ENCODE measurements around the gene C12orf50. TPM values are rescaled to one million over a fixed set of nuclear protein-coding genes. Genes with fewer than 3 reads are reported as not detected.

The C12orf50 gene, protein sequence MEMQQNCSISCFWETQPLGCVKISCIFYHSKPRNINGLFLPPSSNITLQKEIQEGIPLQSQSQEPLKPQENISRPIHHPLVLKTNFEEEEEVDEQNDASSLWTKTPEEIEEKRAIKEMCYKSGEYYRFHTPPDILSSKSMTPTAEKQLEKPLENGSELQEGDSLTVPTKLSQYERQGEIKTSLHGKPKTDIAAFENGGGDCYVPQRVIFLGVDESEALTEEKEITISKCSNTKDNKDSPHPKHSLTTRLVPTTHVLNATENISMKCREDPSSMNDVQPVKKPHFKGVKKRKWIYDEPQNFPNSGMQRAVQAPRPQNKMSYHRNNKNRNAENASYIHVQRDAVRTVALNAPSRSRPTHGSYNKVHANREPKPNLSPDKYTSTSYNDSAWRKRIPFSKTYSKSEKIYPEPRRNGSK
- total RNA-seq (under 1 TPM in 1 of 2 experiments, not detected in 1; 0.09 TPM), polyA plus RNA-seq (not detected)

DNA sequence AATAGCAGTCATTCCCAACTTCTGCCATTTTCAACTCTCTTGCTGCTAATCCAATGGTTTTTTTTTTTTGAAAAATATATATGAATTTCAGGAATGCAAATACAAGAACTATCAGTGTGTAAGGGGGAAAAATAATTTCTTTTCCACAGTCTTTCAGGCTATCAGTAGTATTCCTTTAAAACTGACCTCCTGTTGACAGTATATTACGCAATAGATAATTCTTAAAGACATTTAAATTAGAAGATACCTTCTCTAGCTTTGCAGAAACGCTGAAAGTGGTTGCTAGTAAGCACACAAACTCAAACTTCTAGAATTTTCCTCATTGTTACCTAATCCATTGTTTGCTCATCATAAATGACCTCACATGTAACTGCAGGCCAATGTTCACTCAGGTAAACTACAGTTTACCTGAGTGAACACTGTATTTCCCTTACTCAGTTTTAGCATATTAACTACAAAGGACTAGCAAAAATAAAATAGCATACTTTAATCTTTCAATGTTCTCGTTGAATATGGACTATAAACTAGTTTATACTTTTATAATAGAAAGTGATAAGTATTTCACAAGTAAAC, at the start of gene C12orf50:
C12orf50 (minus strand) TSS at position 309 of the 573 bp plus-strand sequence. CDS start 2,439 bp downstream, outside the sequence.
- no peaks in the 10 kb centered on the region for H3K4me1 ChIP-seq (ENCODE audit: insufficient read depth, low read length)
- no peaks in the 10 kb centered on the region for H3K27me3 ChIP-seq (ENCODE audit: insufficient read depth, low read length)
- no peaks in the 10 kb centered on the region for H3K36me3 Mint-ChIP-seq
- H3K9me3 Mint-ChIP-seq, result peaks cover 0 to 1% (median 0%) of the 10 kb centered on the region in 8 donors
- intact Hi-C loops (cut with micrococcal nuclease), result no loop called here
- H3K4me3 ChIP-seq (ENCODE audit: low read length in 2 of 2), result no peak within 1 kb of the TSS
- no peaks in the 10 kb centered on the region for H3K27me3 Mint-ChIP-seq
- H3K4me1 Mint-ChIP-seq, result peaks cover 0 to 5% (median 2%) of the 10 kb centered on the region in 4 donors
- CTCF ChIA-PET (ENCODE audit: partially characterized antibody), result no interaction called here
- DNase-seq, result no peak
- no peak within 1 kb of the TSS for H3K27ac ChIP-seq (ENCODE audit: low read depth, low read length)
- H3K4me3 Mint-ChIP-seq, result no peak within 1 kb of the TSS
- H3K9me3 ChIP-seq (ENCODE audit: control insufficient read depth in 1 of 2, low read length in 2 of 2), result no peaks in the 10 kb centered on the region
- POLR2A ChIA-PET (ENCODE audit: partially characterized antibody), result no interaction called here
- no peak within 1 kb of the TSS for H3K27ac Mint-ChIP-seq
- H3K36me3 ChIP-seq (ENCODE audit: insufficient read depth, low read length), result no peaks in the 10 kb centered on the region

DNA sequence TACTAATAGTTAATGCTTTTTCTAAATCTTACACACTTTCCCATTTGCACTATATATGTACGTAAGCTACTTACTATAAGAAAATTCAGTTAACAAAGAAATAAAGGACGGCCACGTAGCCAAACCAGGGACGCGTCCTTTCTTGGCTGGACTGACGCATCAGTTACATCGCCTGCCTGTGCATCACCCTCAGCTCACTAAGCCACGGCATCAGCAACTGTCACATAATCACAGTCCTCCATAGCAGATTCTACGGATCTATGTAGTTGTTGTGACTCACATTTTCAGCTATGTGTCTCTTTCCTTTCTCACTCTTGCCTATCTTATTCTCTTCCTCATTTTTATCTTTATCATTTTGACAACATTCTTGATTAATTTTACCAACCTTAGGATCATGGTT, 38.1 kb upstream of the C12orf50 start:
- H3K27ac Mint-ChIP-seq, result no peak overlapping the region
- intact Hi-C loops (cut with micrococcal nuclease), result no loop called here
- peaks cover 6% of the 10 kb centered on the region for H3K36me3 ChIP-seq (ENCODE audit: insufficient read depth, low read length)
- no peaks in the 10 kb centered on the region for H3K27me3 ChIP-seq (ENCODE audit: insufficient read depth, low read length)
- no peak overlapping the region for H3K4me3 ChIP-seq (ENCODE audit: low read length in 2 of 2)
- H3K4me3 Mint-ChIP-seq, result no peak overlapping the region
- no peaks in the 10 kb centered on the region for H3K9me3 ChIP-seq (ENCODE audit: control insufficient read depth in 1 of 2, low read length in 2 of 2)
- CTCF ChIA-PET (ENCODE audit: partially characterized antibody), result no interaction called here
- H3K4me1 ChIP-seq (ENCODE audit: insufficient read depth, low read length), result no peaks in the 10 kb centered on the region
- peaks cover 0 to 5% (median 2%) of the 10 kb centered on the region in 4 donors for H3K4me1 Mint-ChIP-seq
- no peaks in the 10 kb centered on the region for H3K9me3 Mint-ChIP-seq
- POLR2A ChIA-PET (ENCODE audit: partially characterized antibody), result interaction anchor here (1.1 kb wide), 1 partner anchor 33 kb away, joined by 3 read pairs; no protein-coding TSS in a partner anchor
- no peaks in the 10 kb centered on the region for H3K27me3 Mint-ChIP-seq
- DNase-seq, result no peak
- H3K36me3 Mint-ChIP-seq, result peaks cover 35 to 41% of the 10 kb centered on the region in 2 donors
- no peak overlapping the region for H3K27ac ChIP-seq (ENCODE audit: low read depth, low read length)

DNA sequence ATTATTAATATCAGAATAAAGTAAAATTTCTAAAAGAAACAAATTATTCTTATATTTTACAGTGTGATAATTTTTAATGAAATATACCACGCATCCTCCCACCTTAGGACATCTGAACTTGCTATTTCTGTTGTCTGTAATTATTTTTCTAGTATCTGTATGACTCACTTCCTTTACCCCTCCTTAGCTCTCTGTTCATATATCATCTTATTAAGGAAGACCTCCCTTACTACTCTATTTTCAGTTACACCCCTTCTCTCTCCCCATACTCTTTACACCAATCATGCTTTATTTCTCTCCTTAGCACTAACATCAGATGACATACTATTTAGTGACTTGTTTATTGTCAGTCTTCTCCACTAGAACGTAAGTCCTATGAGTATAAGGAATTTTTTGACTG, 34.2 kb upstream of the C12orf50 start:
- Mint-ChIP-seq H3K9me3 (no peaks in the 10 kb centered on the region), H3K4me1 (peaks cover 0 to 5% (median 2%) of the 10 kb centered on the region in 4 donors), H3K27me3 (no peaks in the 10 kb centered on the region), H3K27ac (no peak overlapping the region), H3K4me3 (no peak overlapping the region), H3K36me3 (peaks cover 23 to 36% of the 10 kb centered on the region in 2 donors)
- ChIA-PET POLR2A (ENCODE audit: partially characterized antibody) (no interaction called here), CTCF (ENCODE audit: partially characterized antibody) (interaction anchor here (0.9 kb wide), 1 partner anchor 10 kb away, joined by 3 read pairs; no protein-coding TSS in a partner anchor)
- Histone ChIP-seq H3K9me3 (ENCODE audit: control insufficient read depth in 1 of 2, low read length in 2 of 2) (no peaks in the 10 kb centered on the region), H3K27me3 (ENCODE audit: insufficient read depth, low read length) (no peaks in the 10 kb centered on the region), H3K36me3 (ENCODE audit: insufficient read depth, low read length) (no peaks in the 10 kb centered on the region), H3K27ac (ENCODE audit: low read depth, low read length) (no peak overlapping the region), H3K4me3 (ENCODE audit: low read length in 2 of 2) (no peak overlapping the region), H3K4me1 (ENCODE audit: insufficient read depth, low read length) (no peaks in the 10 kb centered on the region)
- intact Hi-C loops (cut with micrococcal nuclease), result no loop called here
- no peak for DNase-seq

DNA sequence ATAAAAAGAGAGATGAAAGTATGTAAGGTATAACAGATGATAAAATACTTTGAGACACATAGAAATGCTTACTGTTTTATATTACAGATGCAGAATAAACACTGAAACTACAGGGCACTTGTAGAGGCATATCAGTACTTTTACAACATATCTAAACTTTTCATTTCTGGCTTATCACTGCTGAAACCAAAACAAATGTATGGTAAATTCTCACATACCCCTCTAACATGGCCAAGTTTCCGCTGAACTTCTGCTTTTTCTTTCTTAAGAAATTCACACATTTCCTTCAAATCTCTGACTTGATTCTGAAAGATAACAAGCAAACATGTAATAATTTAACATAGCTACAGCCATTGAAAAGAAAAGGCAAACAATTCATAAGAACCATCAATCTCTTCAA, 33.3 kb upstream of the C12orf50 start:
- H3K36me3 Mint-ChIP-seq, result peaks cover 30 to 46% of the 10 kb centered on the region in 2 donors

DNA sequence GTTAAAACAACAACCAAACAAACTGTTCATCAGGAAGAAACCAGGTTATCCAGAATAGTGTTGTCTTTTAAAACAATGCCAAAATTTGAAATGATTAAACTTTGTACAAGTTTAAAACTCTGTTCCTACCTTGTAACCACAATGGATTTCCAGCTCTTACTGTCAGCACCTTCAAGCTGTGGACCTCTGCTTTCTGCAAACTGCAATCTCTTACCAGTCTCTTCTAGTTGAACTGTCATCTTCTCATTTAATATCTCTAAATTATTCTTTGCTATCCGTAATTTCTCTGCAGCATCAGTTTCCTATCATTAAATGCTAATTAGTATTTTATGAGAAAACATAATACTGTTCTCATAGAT, 29.5 kb upstream of the C12orf50 start:
- H3K4me3 Mint-ChIP-seq, result no peak overlapping the region
- no peaks in the 10 kb centered on the region for H3K4me1 ChIP-seq (ENCODE audit: insufficient read depth, low read length)
- ChIA-PET CTCF (ENCODE audit: partially characterized antibody) (no interaction called here), POLR2A (ENCODE audit: partially characterized antibody) (no interaction called here)
- no peak overlapping the region for H3K4me3 ChIP-seq (ENCODE audit: low read length in 2 of 2)
- no peak for DNase-seq
- H3K9me3 ChIP-seq (ENCODE audit: control insufficient read depth in 1 of 2, low read length in 2 of 2), result no peaks in the 10 kb centered on the region
- H3K27ac Mint-ChIP-seq, result no peak overlapping the region
- H3K9me3 Mint-ChIP-seq, result no peaks in the 10 kb centered on the region
- H3K27me3 ChIP-seq (ENCODE audit: insufficient read depth, low read length), result no peaks in the 10 kb centered on the region
- intact Hi-C loops (cut with micrococcal nuclease), result no loop called here
- H3K27me3 Mint-ChIP-seq, result no peaks in the 10 kb centered on the region
- peaks cover 42 to 50% of the 10 kb centered on the region in 2 donors for H3K36me3 Mint-ChIP-seq
- H3K4me1 Mint-ChIP-seq, result peaks cover 0 to 3% (median 2%) of the 10 kb centered on the region in 4 donors
- H3K36me3 ChIP-seq (ENCODE audit: insufficient read depth, low read length), result peaks cover 5% of the 10 kb centered on the region
- H3K27ac ChIP-seq (ENCODE audit: low read depth, low read length), result no peak overlapping the region

More for the DNA sequence above, 33.3 kb upstream of the C12orf50 start:
- H3K4me1 Mint-ChIP-seq, result peaks cover 0 to 5% (median 2%) of the 10 kb centered on the region in 4 donors
- H3K9me3 ChIP-seq (ENCODE audit: control insufficient read depth in 1 of 2, low read length in 2 of 2), result no peaks in the 10 kb centered on the region
- no peak overlapping the region for H3K4me3 Mint-ChIP-seq
- no peaks in the 10 kb centered on the region for H3K4me1 ChIP-seq (ENCODE audit: insufficient read depth, low read length)
- ChIA-PET POLR2A (ENCODE audit: partially characterized antibody) (no interaction called here), CTCF (ENCODE audit: partially characterized antibody) (interaction anchor here (0.9 kb wide), 1 partner anchor 9 kb away, joined by 3 read pairs; no protein-coding TSS in a partner anchor)
- intact Hi-C loops (cut with micrococcal nuclease), result no loop called here
- no peak overlapping the region for H3K27ac Mint-ChIP-seq
- H3K4me3 ChIP-seq (ENCODE audit: low read length in 2 of 2), result no peak overlapping the region
- no peak overlapping the region for H3K27ac ChIP-seq (ENCODE audit: low read depth, low read length)
- H3K27me3 ChIP-seq (ENCODE audit: insufficient read depth, low read length), result no peaks in the 10 kb centered on the region
- no peak for DNase-seq
- no peaks in the 10 kb centered on the region for H3K36me3 ChIP-seq (ENCODE audit: insufficient read depth, low read length)
- no peaks in the 10 kb centered on the region for H3K9me3 Mint-ChIP-seq
- no peaks in the 10 kb centered on the region for H3K27me3 Mint-ChIP-seq

DNA sequence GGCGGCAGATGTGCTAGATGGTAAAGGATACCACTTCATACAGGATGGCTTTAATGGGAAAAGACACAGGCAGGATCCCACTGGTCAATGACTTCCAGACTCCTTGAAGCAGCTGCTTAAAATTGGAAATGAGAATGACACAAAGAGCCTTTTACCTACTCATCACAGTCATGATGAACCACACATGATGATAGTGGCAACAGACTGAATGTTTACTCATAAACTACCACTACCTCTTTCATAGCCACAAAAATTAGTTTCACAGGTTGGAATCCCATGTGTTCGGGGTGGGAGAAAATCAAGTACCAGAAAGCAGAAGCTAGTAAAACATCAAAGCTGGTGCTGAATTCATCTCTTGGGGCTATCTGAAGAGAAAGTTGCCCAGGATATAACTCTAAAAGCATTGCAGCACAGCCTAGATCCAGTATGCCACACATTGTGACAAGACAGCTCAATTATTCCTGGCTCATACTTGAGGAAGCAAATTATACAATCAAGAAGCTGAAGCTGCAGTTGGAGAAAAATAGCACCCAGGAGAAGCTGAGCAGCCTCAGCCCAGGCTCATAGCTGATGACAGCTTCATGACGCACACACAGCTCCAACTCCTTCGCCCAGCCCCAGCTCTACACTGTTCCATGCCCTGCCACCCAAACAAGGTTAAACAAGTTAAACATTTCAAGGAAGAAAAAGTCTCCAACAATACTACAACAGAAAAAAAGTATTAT, 29.0 kb upstream of the C12orf50 start:
- Histone ChIP-seq H3K27ac (ENCODE audit: low read depth, low read length) (no peak overlapping the region), H3K27me3 (ENCODE audit: insufficient read depth, low read length) (no peaks in the 10 kb centered on the region), H3K9me3 (ENCODE audit: control insufficient read depth in 1 of 2, low read length in 2 of 2) (no peaks in the 10 kb centered on the region), H3K4me1 (ENCODE audit: insufficient read depth, low read length) (no peaks in the 10 kb centered on the region), H3K36me3 (ENCODE audit: insufficient read depth, low read length) (peaks cover 5% of the 10 kb centered on the region), H3K4me3 (ENCODE audit: low read length in 2 of 2) (no peak overlapping the region)
- intact Hi-C loops (cut with micrococcal nuclease), result no loop called here
- ChIA-PET CTCF (ENCODE audit: partially characterized antibody) (no interaction called here), POLR2A (ENCODE audit: partially characterized antibody) (no interaction called here)
- Mint-ChIP-seq H3K36me3 (peaks cover 42 to 48% of the 10 kb centered on the region in 2 donors), H3K27ac (peak overlapping the region in 2 of 7 donors; percentile 5 to 61), H3K9me3 (no peaks in the 10 kb centered on the region), H3K4me3 (no peak overlapping the region), H3K27me3 (no peaks in the 10 kb centered on the region), H3K4me1 (no peaks in the 10 kb centered on the region)
- DNase-seq, result no peak

DNA sequence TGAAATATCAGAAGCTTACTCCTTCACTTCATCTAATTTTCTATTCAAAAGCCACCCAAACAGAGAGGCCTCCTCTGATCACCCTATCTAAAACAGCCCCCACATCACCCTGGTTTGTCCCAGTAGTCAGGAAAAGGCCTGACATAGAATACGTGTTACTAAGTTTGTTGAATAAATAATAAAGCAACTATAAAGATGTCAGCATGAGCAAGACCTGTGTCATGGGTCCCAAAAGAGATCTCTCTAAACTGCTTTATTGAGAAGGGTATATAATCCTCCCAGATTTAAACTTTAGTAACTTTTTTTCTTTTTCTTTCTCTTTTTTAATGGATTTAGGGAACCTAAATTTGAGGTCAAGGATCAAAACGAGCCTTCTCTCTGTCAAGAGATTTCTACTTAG, 27.4 kb upstream of the C12orf50 start:
- no peak overlapping the region for H3K4me3 ChIP-seq (ENCODE audit: low read length in 2 of 2)
- Mint-ChIP-seq H3K9me3 (no peaks in the 10 kb centered on the region), H3K36me3 (peaks cover 35 to 51% of the 10 kb centered on the region in 2 donors), H3K4me1 (no peaks in the 10 kb centered on the region), H3K27me3 (no peaks in the 10 kb centered on the region), H3K4me3 (peak overlapping the region in 1 of 8 donors; percentile 20), H3K27ac (peak overlapping the region in 2 of 7 donors; percentile 55 to 59)
- H3K4me1 ChIP-seq (ENCODE audit: insufficient read depth, low read length), result no peaks in the 10 kb centered on the region
- intact Hi-C loops (cut with micrococcal nuclease), result no loop called here
- no peak overlapping the region for H3K27ac ChIP-seq (ENCODE audit: low read depth, low read length)
- H3K9me3 ChIP-seq (ENCODE audit: control insufficient read depth in 1 of 2, low read length in 2 of 2), result no peaks in the 10 kb centered on the region
- POLR2A ChIA-PET (ENCODE audit: partially characterized antibody), result no interaction called here
- H3K27me3 ChIP-seq (ENCODE audit: insufficient read depth, low read length), result no peaks in the 10 kb centered on the region
- no peak for DNase-seq
- CTCF ChIA-PET (ENCODE audit: partially characterized antibody), result no interaction called here
- H3K36me3 ChIP-seq (ENCODE audit: insufficient read depth, low read length), result peaks cover 8% of the 10 kb centered on the region

Data from CD4-positive, alpha-beta memory T cell (primary cell).